PC-9 (cell line): Measurements from ENCODE around the gene SLC39A13. TPM values are rescaled to one million over a fixed set of nuclear protein-coding genes. Genes with fewer than 3 reads are reported as not detected.

Source experiments
- BruUV-seq: library from RNA; stranded (reverse); fragments of 400-500 nt; replicated peaks from 2 replicates; lab custom pipeline; 2021; lab: Mats Ljungman, UMichigan
- CTCF ChIA-PET: fragments of 300-600 bp; sonication (Branson Sonifier 250); formaldehyde crosslinking; loops from one replicate; lab custom pipeline; 2022; ENCODE audit warnings: antibody characterized with exemption; lab: Charles Lee
- POLR2A ChIA-PET: fragments of 300-600 bp; sonication (Branson Sonifier 250); formaldehyde crosslinking; loops from one replicate; lab custom pipeline; 2022; ENCODE audit warnings: antibody characterized with exemption; ENCODE audit not compliant: unreplicated experiment; lab: Charles Lee
- DNase-seq, 2 experiments: peaks; one replicate each; pipeline versions ENCODE4 v3.0.0 to v3.0.0-alpha.2; 2015 to 2022; ENCODE audit warnings: mixed read lengths in 1 of 2
- H2AFZ ChIP-seq: fragments of 200-600 bp; sonication (generic); 2 replicates; pipeline ENCODE4 v1.8.1; 2017; ENCODE audit warnings: antibody characterized with exemption
- H3F3A ChIP-seq: fragments of 200-600 bp; sonication (generic); 2 replicates; pipeline ENCODE4 v1.8.1; 2017; ENCODE audit warnings: antibody characterized with exemption, mild to moderate bottlenecking, low read depth; ENCODE audit not compliant: insufficient read depth
- H3K27ac ChIP-seq: fragments of 200-600 bp; sonication (generic); 2 replicates; pipeline ENCODE4 v1.6.1; 2016; ENCODE audit warnings: mixed run types
- H3K27me3 ChIP-seq: fragments of 200-600 bp; sonication (generic); 2 replicates; pipeline ENCODE4 v1.6.1; 2016; ENCODE audit warnings: low read depth, mixed run types; ENCODE audit not compliant: insufficient read depth
- H3K36me3 ChIP-seq: fragments of 200-600 bp; sonication (generic); 2 replicates; pipeline ENCODE4 v1.6.1; 2016; ENCODE audit warnings: low read depth, mixed run types
- H3K4me1 ChIP-seq: fragments of 200-600 bp; sonication (generic); replicated peaks from 2 replicates; pipeline ENCODE4 v1.6.1; 2016; ENCODE audit warnings: mixed run types; ENCODE audit not compliant: insufficient read depth
- H3K4me2 ChIP-seq: fragments of 200-600 bp; sonication (generic); 2 replicates; pipeline ENCODE4 v1.6.1; 2017; ENCODE audit warnings: mixed run types
- H3K4me3 ChIP-seq: fragments of 200-600 bp; sonication (generic); 2 replicates; pipeline ENCODE4 v1.6.1; 2016; ENCODE audit warnings: mixed run types
- H3K79me2 ChIP-seq: fragments of 200-600 bp; sonication (generic); 2 replicates; pipeline ENCODE4 v1.6.1; 2017; ENCODE audit warnings: low read depth, mixed run types
- H3K9me2 ChIP-seq: fragments of 200-600 bp; sonication (generic); 2 replicates; pipeline ENCODE4 v1.8.1; 2017; ENCODE audit warnings: mild to moderate bottlenecking; ENCODE audit not compliant: insufficient read depth
- H3K9me3 ChIP-seq: fragments of 200-600 bp; sonication (generic); 2 replicates; pipeline ENCODE4 v1.8.1; 2016; ENCODE audit warnings: low read depth; ENCODE audit not compliant: insufficient read depth
- H4K20me1 ChIP-seq: fragments of 200-600 bp; sonication (generic); 2 replicates; pipeline ENCODE4 v1.8.1; 2017; ENCODE audit not compliant: insufficient read depth
- CTCF ChIP-seq: fragments of 200-600 bp; sonication (generic); conservative IDR thresholded peaks from 2 replicates; pipeline ENCODE4 v1.6.1; 2017; ENCODE audit warnings: mixed run types, antibody characterized with exemption, mild to moderate bottlenecking, moderate library complexity
- EZH2 ChIP-seq: fragments of 200-600 bp; sonication (generic); IDR thresholded peaks from 2 replicates; pipeline ENCODE4 v1.8.0; 2017; ENCODE audit warnings: antibody characterized with exemption, low read depth
- intact Hi-C: fragments of 100-400 bp; cut with micrococcal nuclease; formaldehyde crosslinking; loops from one replicate; pipeline ENCODE4 v1.10.0; 2022; ENCODE audit not compliant: unreplicated experiment
- total RNA-seq: library from RNA; stranded (reverse); gene quantifications from 2 replicates; pipeline ENCODE4 v1.2.3, GENCODE V29; 2021

SLC39A13 gene
- total RNA-seq, 1 experiment from 2014 or later, result 28.8 TPM

- TF ChIP-seq CTCF, result no peak
- TF ChIP-seq EZH2, result no peak
- no peaks in the 10 kb centered on the region for H3F3A ChIP-seq
- H2AFZ ChIP-seq, result no peak overlapping the region
- no peaks in the 10 kb centered on the region for H3K79me2 ChIP-seq
- no peaks in the 10 kb centered on the region for H3K9me2 ChIP-seq
- no peaks in the 10 kb centered on the region for H3K27me3 ChIP-seq
- POLR2A ChIA-PET, result no interaction called here
- intact Hi-C loops, result no loop called here
- H3K4me3 ChIP-seq, result no peak overlapping the region
- H4K20me1 ChIP-seq, result no peaks in the 10 kb centered on the region
- H3K9me3 ChIP-seq, result no peaks in the 10 kb centered on the region
- CTCF ChIA-PET, result interaction anchor here (1.0 kb wide), 1 partner anchor 19 kb away, joined by 5 read pairs; no protein-coding TSS in a partner anchor
- no TSS peak for BruUV-seq
- no peaks in the 10 kb centered on the region for H3K36me3 ChIP-seq
- H3K27ac ChIP-seq, result no peak overlapping the region
- peak in 1 of 2 experiments; percentile 27 for DNase-seq
- H3K4me1 ChIP-seq, result no peaks in the 10 kb centered on the region
- no peak overlapping the region for H3K4me2 ChIP-seq
Measured at GRCh38 chr11:47391711-47392432, 16.5 kb upstream of the SLC39A13 start.

GRCh38 chr11:47392546-47393162 is 15.7 kb upstream of the SLC39A13 start:
- no peaks in the 10 kb centered on the region for H3K27me3 ChIP-seq
- no peak overlapping the region for H3K27ac ChIP-seq
- no peaks in the 10 kb centered on the region for H3K79me2 ChIP-seq
- DNase-seq, result peak in 1 of 2 experiments; percentile 32
- H3K9me3 ChIP-seq, result no peaks in the 10 kb centered on the region
- H3K4me3 ChIP-seq, result no peak overlapping the region
- H3K9me2 ChIP-seq, result no peaks in the 10 kb centered on the region
- ChIA-PET POLR2A (interaction anchor here (0.7 kb wide), 1 partner anchor 186 kb away, joined by 16 read pairs; no protein-coding TSS in a partner anchor), CTCF (interaction anchor here (1.0 kb wide), 1 partner anchor 20 kb away, joined by 5 read pairs; no protein-coding TSS in a partner anchor)
- no TSS peak for BruUV-seq
- no peaks in the 10 kb centered on the region for H3F3A ChIP-seq
- H3K4me2 ChIP-seq, result no peak overlapping the region
- no peaks in the 10 kb centered on the region for H3K4me1 ChIP-seq
- H4K20me1 ChIP-seq, result no peaks in the 10 kb centered on the region
- no peak overlapping the region for H2AFZ ChIP-seq
- H3K36me3 ChIP-seq, result no peaks in the 10 kb centered on the region
- TF ChIP-seq CTCF (no peak), EZH2 (no peak)
- intact Hi-C loops, result no loop called here

- no peak overlapping the region for H2AFZ ChIP-seq
- no TSS peak for BruUV-seq
Measured at GRCh38 chr11:47393163-47394049, 15.0 kb upstream of the SLC39A13 start.

More at GRCh38 chr11:47393163-47394049, 15.0 kb upstream of the SLC39A13 start:
- Histone ChIP-seq H3K27me3 (no peaks in the 10 kb centered on the region), H3K4me3 (no peak overlapping the region), H3K9me2 (no peaks in the 10 kb centered on the region), H4K20me1 (no peaks in the 10 kb centered on the region), H3K9me3 (no peaks in the 10 kb centered on the region), H3K27ac (no peak overlapping the region), H3K4me2 (no peak overlapping the region), H3K79me2 (no peaks in the 10 kb centered on the region), H3F3A (no peaks in the 10 kb centered on the region), H3K36me3 (no peaks in the 10 kb centered on the region), H3K4me1 (no peaks in the 10 kb centered on the region)
- CTCF ChIA-PET, result interaction anchor here (1.0 kb wide), 1 partner anchor 21 kb away, joined by 5 read pairs; no protein-coding TSS in a partner anchor
- peak in 1 of 2 experiments; percentile 34 for DNase-seq
- POLR2A ChIA-PET, result no interaction called here
- intact Hi-C loops, result no loop called here
- TF ChIP-seq EZH2 (no peak), CTCF (no peak)
